ENCODE results near the gene LAMB1. TPM values are rescaled to one million over a fixed set of nuclear protein-coding genes. Genes with fewer than 3 reads are reported as not detected.

Gene LAMB1
- total RNA-seq, 1 donor from 2014 or later = 30.2 TPM

GRCh38 chr7:107999779-108000560 is 3.0 kb downstream of the LAMB1 start:
- no peak for FAIRE-seq

GRCh38 chr7:107998660-107999480 is 4.1 kb downstream of the LAMB1 start:
- DNase-seq (ENCODE audit: low spot score in 2 of 2) (no peak), FAIRE-seq (no peak)

More at GRCh38 chr7:107999779-108000560, 3.0 kb downstream of the LAMB1 start:
- DNase-seq (ENCODE audit: low spot score in 2 of 2) = no peak

- FAIRE-seq (no peak), DNase-seq (ENCODE audit: low spot score in 2 of 2) (no peak)
Observed at GRCh38 chr7:107998150-107998549, 4.8 kb downstream of the LAMB1 start.

- no peak for DNase-seq (ENCODE audit: low spot score in 2 of 2)
- no peak for FAIRE-seq
Observed at GRCh38 chr7:107996072-107996882, 6.7 kb downstream of the LAMB1 start.

- DNase-seq (ENCODE audit: low spot score in 2 of 2) (no peak), FAIRE-seq (no peak)
Observed at GRCh38 chr7:107995184-107996071, 7.5 kb downstream of the LAMB1 start.

GRCh38 chr7:107994421-107995030 is 8.4 kb downstream of the LAMB1 start:
- DNase-seq (ENCODE audit: low spot score in 2 of 2) (no peak), FAIRE-seq (no peak)

- DNase-seq (ENCODE audit: low spot score in 2 of 2) (no peak), FAIRE-seq (no peak)
Observed at GRCh38 chr7:107993891-107994291, 9.1 kb downstream of the LAMB1 start.

GRCh38 chr7:107989618-107990373 is 13.2 kb downstream of the LAMB1 start:
- no peak for DNase-seq (ENCODE audit: low spot score in 2 of 2)
- no peak for FAIRE-seq

- DNase-seq (ENCODE audit: low spot score in 2 of 2) (no peak), FAIRE-seq (no peak)
Observed at GRCh38 chr7:107982918-107983389, 20.0 kb downstream of the LAMB1 start.

GRCh38 chr7:107982042-107982840 is 20.7 kb downstream of the LAMB1 start:
- DNase-seq (ENCODE audit: low spot score in 2 of 2) (no peak), FAIRE-seq (no peak)

- FAIRE-seq (no peak), DNase-seq (ENCODE audit: low spot score in 2 of 2) (no peak)
Observed at GRCh38 chr7:107981466-107981865, 21.5 kb downstream of the LAMB1 start.

GRCh38 chr7:107980671-107981190 is 22.2 kb downstream of the LAMB1 start:
- FAIRE-seq = no peak
- no peak for DNase-seq (ENCODE audit: low spot score in 2 of 2)

- FAIRE-seq = no peak
- no peak for DNase-seq (ENCODE audit: low spot score in 2 of 2)
Observed at GRCh38 chr7:107980171-107980570, 22.8 kb downstream of the LAMB1 start.

GRCh38 chr7:107978815-107979408 is 24.0 kb downstream of the LAMB1 start:
- no peak for DNase-seq (ENCODE audit: low spot score in 2 of 2)

GRCh38 chr7:107977048-107977447 is 25.9 kb downstream of the LAMB1 start:
- no peak for FAIRE-seq
- no peak for DNase-seq (ENCODE audit: low spot score in 2 of 2)

More at GRCh38 chr7:107978815-107979408, 24.0 kb downstream of the LAMB1 start:
- FAIRE-seq = no peak

GRCh38 chr7:107976620-107977019 is 26.3 kb downstream of the LAMB1 start:
- FAIRE-seq (no peak), DNase-seq (ENCODE audit: low spot score in 2 of 2) (no peak)

Data from frontal cortex (tissue), 4 donors.